ENCODE results near the gene CSNK2A2.
A peak's percentile ranks its signal among the peaks of the same experiment; 100 is the strongest.

The CSNK2A2 gene

GRCh38 chr16:58198022-58198683 lies at the start of gene CSNK2A2:
CSNK2A2 (minus strand) TSS chr16:58198106; CDS start chr16:58197736, 370 bp downstream.
- Histone ChIP-seq H3K4me1 (peaks cover 3 to 24% (median 16%) of the 10 kb centered on the region in 4 donors), H3K27me3 (peaks cover 0 to 12% of the 10 kb centered on the region in 2 donors), H3K27ac (peak within 1 kb of the TSS; percentile 46 to 67), H3K9me3 (no peaks in the 10 kb centered on the region), H3K4me3 (peak within 1 kb of the TSS; percentile 68 to 86), H3K36me3 (peaks cover 0 to 27% (median 2%) of the 10 kb centered on the region in 3 donors)
- TF ChIP-seq, protein P1, sequence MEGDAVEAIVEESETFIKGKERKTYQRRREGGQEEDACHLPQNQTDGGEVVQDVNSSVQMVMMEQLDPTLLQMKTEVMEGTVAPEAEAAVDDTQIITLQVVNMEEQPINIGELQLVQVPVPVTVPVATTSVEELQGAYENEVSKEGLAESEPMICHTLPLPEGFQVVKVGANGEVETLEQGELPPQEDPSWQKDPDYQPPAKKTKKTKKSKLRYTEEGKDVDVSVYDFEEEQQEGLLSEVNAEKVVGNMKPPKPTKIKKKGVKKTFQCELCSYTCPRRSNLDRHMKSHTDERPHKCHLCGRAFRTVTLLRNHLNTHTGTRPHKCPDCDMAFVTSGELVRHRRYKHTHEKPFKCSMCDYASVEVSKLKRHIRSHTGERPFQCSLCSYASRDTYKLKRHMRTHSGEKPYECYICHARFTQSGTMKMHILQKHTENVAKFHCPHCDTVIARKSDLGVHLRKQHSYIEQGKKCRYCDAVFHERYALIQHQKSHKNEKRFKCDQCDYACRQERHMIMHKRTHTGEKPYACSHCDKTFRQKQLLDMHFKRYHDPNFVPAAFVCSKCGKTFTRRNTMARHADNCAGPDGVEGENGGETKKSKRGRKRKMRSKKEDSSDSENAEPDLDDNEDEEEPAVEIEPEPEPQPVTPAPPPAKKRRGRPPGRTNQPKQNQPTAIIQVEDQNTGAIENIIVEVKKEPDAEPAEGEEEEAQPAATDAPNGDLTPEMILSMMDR (IDR thresholded peaks at IDR 0.05) = peak; percentile 1 to 50
- peak; percentile 41 to 81 for DNase-seq
- intact Hi-C loops (cut with DNase I; ENCODE audit: low total_unique reads) = loop anchor here (5.0 to 10.0 kb wide), 2 partner anchors 176 to 1093 kb away; no protein-coding TSS in a partner anchor

DNA sequence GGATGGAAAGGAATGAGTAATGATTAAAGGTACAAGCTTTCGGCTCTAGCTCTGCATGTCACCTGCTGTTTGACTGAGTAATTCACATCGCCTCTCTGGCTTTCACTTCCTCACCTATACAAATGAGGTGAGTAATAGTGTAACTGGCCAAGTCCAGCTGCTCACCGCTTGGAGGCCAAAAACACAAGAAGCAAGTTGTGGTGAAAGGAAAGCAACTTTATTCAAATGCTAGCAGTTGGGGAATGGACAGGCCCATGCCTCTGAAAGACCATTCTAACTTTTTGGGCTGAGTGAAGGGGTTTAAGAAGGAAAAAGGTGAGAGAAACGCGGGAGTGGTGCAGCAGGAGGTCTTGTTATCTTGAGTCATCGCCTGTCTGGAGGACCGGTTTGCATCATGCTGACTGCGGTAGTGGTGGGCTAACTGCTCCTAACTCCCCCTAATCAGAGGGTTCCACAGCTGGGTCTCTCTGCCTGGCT lies 45.7 kb upstream of the CSNK2A2 start:
- no peak for DNase-seq
- no peaks in the 10 kb centered on the region for H3K36me3 ChIP-seq
- no peak overlapping the region for H3K27ac ChIP-seq
- H3K27me3 ChIP-seq = peaks cover 0 to 13% of the 10 kb centered on the region in 2 donors
- intact Hi-C loops (cut with DNase I; ENCODE audit: low total_unique reads) = no loop called here
- H3K4me1 ChIP-seq = no peaks in the 10 kb centered on the region
- TF ChIP-seq, protein P1 (IDR thresholded peaks at IDR 0.05) = no peak
- H3K9me3 ChIP-seq = no peaks in the 10 kb centered on the region
- H3K4me3 ChIP-seq = no peak overlapping the region

- TF ChIP-seq, protein P1 (IDR thresholded peaks at IDR 0.05) = no peak
- Histone ChIP-seq H3K4me3 (no peak overlapping the region), H3K4me1 (peaks cover 0 to 8% (median 4%) of the 10 kb centered on the region in 4 donors), H3K9me3 (no peaks in the 10 kb centered on the region), H3K36me3 (no peaks in the 10 kb centered on the region), H3K27me3 (peaks cover 0 to 12% of the 10 kb centered on the region in 2 donors), H3K27ac (no peak overlapping the region)
- intact Hi-C loops (cut with DNase I; ENCODE audit: low total_unique reads) = no loop called here
- DNase-seq = no peak
Observed at GRCh38 chr16:58236831-58237230, 38.9 kb upstream of the CSNK2A2 start.

- Histone ChIP-seq H3K27ac (no peak overlapping the region), H3K27me3 (peaks cover 0 to 12% of the 10 kb centered on the region in 2 donors), H3K4me3 (peak overlapping the region; percentile 19 to 23), H3K4me1 (peaks cover 0 to 8% (median 4%) of the 10 kb centered on the region in 4 donors), H3K9me3 (no peaks in the 10 kb centered on the region), H3K36me3 (no peaks in the 10 kb centered on the region)
- peak in 1 of 2 donors; percentile 55 for DNase-seq
- intact Hi-C loops (cut with DNase I; ENCODE audit: low total_unique reads) = no loop called here
- TF ChIP-seq, protein P1 (IDR thresholded peaks at IDR 0.05) = no peak
Observed at GRCh38 chr16:58236231-58236690, 38.4 kb upstream of the CSNK2A2 start.

DNA sequence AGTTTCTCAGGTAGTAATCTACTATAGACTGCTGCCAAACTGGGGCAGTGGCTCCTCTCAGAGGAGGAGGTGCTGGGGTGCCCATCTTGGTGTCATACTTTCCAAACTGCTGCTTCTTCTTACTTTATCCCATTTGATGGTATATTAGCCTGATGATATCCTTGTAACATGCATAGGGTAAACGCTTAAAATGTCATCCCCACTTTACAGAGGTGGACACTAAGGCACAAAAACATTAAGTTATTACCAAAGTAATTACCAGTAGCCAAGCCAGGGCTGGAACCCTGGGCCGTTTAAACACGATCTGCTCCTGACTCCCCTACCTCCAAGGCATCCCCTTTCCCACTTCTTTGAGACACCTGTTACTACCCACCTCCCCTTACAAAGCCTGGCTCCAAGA lies 37.8 kb upstream of the CSNK2A2 start:
- intact Hi-C loops (cut with DNase I; ENCODE audit: low total_unique reads) = no loop called here
- H3K4me3 ChIP-seq = no peak overlapping the region
- peaks cover 0 to 12% of the 10 kb centered on the region in 2 donors for H3K27me3 ChIP-seq
- no peaks in the 10 kb centered on the region for H3K9me3 ChIP-seq
- no peak overlapping the region for H3K27ac ChIP-seq
- TF ChIP-seq, protein P1 (IDR thresholded peaks at IDR 0.05) = no peak
- no peak for DNase-seq
- peaks cover 0 to 8% (median 4%) of the 10 kb centered on the region in 4 donors for H3K4me1 ChIP-seq
- H3K36me3 ChIP-seq = no peaks in the 10 kb centered on the region

Data from tibial artery (tissue), 4 donors.